Erythroblast (primary cell): ENCODE results near the gene DLST.

ENCODE experiments used
- GATA1 ChIP-seq: IDR thresholded peaks from 2 replicates; pipeline ENCODE4 v1.6.1; 2011; ENCODE audit warnings: low read depth, mild to moderate bottlenecking, control low read depth, low read length, moderate library complexity
- POLR2A ChIP-seq: IDR thresholded peaks from 2 replicates; pipeline ENCODE4 v1.6.1; 2011; ENCODE audit warnings: mild to moderate bottlenecking, low read length

GRCh38 chr14:74896400-74896799 lies 14.7 kb downstream of the DLST start:
- no peak for TF ChIP-seq POLR2A
- no peak for TF ChIP-seq GATA1
